K562 (cell line): ENCODE data around the gene DET1. TPM values are rescaled to one million over a fixed set of nuclear protein-coding genes. Genes with fewer than 3 reads are reported as not detected.

ENCODE experiments used
- CBX3 ChIP-seq, 2 experiments: IDR thresholded peaks; 1 replicate in 1 of 2; 2 replicates in 1 of 2; pipeline ENCODE4 v1.6.1; 2012; ENCODE audit warnings: inconsistent platforms in 2 of 2, low read length in 2 of 2, borderline replicate concordance in 1 of 2, control low read depth in 1 of 2
- CHCHD3 ChIP-seq: fragments of 250-450 bp; sonication (Bioruptor Pico); IDR thresholded peaks from 2 replicates; pipeline ENCODE4 v2.1.2; 2022; ENCODE audit warnings: mild to moderate bottlenecking
- EGR1 ChIP-seq: fragments of 450-650 bp; conservative IDR thresholded peaks from 2 replicates; pipeline ENCODE4 v1.6.1; 2017; ENCODE audit warnings: mild to moderate bottlenecking
- ETV6 ChIP-seq, 3 experiments: fragments of 150-350 bp in 1 of 3; sonication (generic) in 1 of 3; formaldehyde crosslinking in 1 of 3; IDR thresholded peaks; 2 replicates each; pipeline versions ENCODE4 v1.6.1 to v1.8.0; 2014 to 2022; ENCODE audit warnings: borderline replicate concordance in 2 of 3, low read depth in 2 of 3, antibody characterized with exemption in 1 of 3, low read length in 1 of 3, mild to moderate bottlenecking in 1 of 3, missing genetic modification reagents in 1 of 3
- HNRNPK ChIP-seq: fragments of 200-400 bp; formaldehyde crosslinking; IDR thresholded peaks from one replicate; pipeline ENCODE4 v1.6.1; 2018; ENCODE audit warnings: mild to moderate bottlenecking, low read depth, low read length; ENCODE audit not compliant: poor library complexity, severe bottlenecking
- ZNF146 ChIP-seq: IDR thresholded peaks from one replicate; pipeline ENCODE4 v1.6.1; 2018; ENCODE audit warnings: missing compliant biosample characterization; ENCODE audit not compliant: unreplicated experiment
- ZNF589 ChIP-seq: fragments of 200-800 bp; sonication (Bioruptor generic); IDR thresholded peaks from 2 replicates; pipeline ENCODE4 v1.6.1; 2016; ENCODE audit warnings: low read depth, missing genetic modification characterization, missing compliant biosample characterization
- ZNF609 ChIP-seq: sonication (generic); formaldehyde crosslinking; IDR thresholded peaks from 2 replicates; pipeline ENCODE4 v1.8.1; 2023; ENCODE audit warnings: missing genetic modification reagents, mild to moderate bottlenecking, borderline replicate concordance
- ZNF639 ChIP-seq, 2 experiments: fragments of 200-800 bp in 1 of 2; sonication (Bioruptor generic) in 1 of 2; sonication (generic) in 1 of 2; formaldehyde crosslinking in 1 of 2; IDR thresholded peaks in 1 of 2; conservative IDR thresholded peaks in 1 of 2; 2 replicates each; pipeline versions ENCODE4 v1.5.0 to v1.6.1; 2016 to 2020; ENCODE audit warnings: missing compliant biosample characterization in 1 of 2, missing genetic modification characterization in 1 of 2, missing genetic modification reagents in 1 of 2
- ZNF766 ChIP-seq: fragments of 200-800 bp; sonication (Bioruptor generic); conservative IDR thresholded peaks from 2 replicates; pipeline ENCODE4 v1.6.1; 2016; ENCODE audit warnings: missing genetic modification characterization, missing compliant biosample characterization
- ZNF79 ChIP-seq: fragments of 250-450 bp; sonication (Bioruptor Pico); IDR thresholded peaks from 2 replicates; pipeline ENCODE4 v1.4.0; 2020; ENCODE audit warnings: low read depth, mild to moderate bottlenecking, moderate library complexity
- polyA plus RNA-seq, 8 experiments: library from polyadenylated mRNA; depleted of rRNA in 4 of 8; stranded (reverse) in 5 of 8; unstranded in 3 of 8; fragments of >200 nt; fragmentation: Nextera tagmentation in 2 of 8; fragmentation: Illumina TruSeq in 1 of 8; extraction: Ambion mirVana in 2 of 8; extraction: Trizol in 1 of 8; gene quantifications; 2 replicates each; pipeline versions ENCODE4 v1.2.1 to v1.2.3, GENCODE V29; 2011 to 2014; ENCODE audit warnings: inconsistent platforms in 1 of 8, missing spikeins in 1 of 8
- total RNA-seq, 7 experiments: library from RNA; depleted of rRNA in 6 of 7; stranded (reverse); fragments of >200 nt in 6 of 7; fragmentation: Illumina TruSeq in 2 of 7; extraction: Trizol in 2 of 7; gene quantifications; 2 replicates each; pipeline versions ENCODE4 v1.2.1 to v1.2.3, GENCODE V29; 2011 to 2021; ENCODE audit warnings: low replicate concordance in 1 of 7
- TF ChIP-seq, protein P1 (sequence below): fragments of 450-650 bp; IDR thresholded peaks from 2 replicates; pipeline ENCODE4 v1.6.1; 2018; ENCODE audit not compliant: partially characterized antibody
- TF ChIP-seq, protein P2 (sequence below): fragments of 250-450 bp; sonication (Bioruptor Pico); IDR thresholded peaks from 2 replicates; pipeline ENCODE4 v1.5.0; 2021

The DET1 gene
- total and polyA plus RNA-seq, 9 of the 15 experiments (the other 6 are each of a cell fraction or from before 2014, with no cell fraction given): 4.2 to 8.1 (median 6.0) TPM

DNA sequence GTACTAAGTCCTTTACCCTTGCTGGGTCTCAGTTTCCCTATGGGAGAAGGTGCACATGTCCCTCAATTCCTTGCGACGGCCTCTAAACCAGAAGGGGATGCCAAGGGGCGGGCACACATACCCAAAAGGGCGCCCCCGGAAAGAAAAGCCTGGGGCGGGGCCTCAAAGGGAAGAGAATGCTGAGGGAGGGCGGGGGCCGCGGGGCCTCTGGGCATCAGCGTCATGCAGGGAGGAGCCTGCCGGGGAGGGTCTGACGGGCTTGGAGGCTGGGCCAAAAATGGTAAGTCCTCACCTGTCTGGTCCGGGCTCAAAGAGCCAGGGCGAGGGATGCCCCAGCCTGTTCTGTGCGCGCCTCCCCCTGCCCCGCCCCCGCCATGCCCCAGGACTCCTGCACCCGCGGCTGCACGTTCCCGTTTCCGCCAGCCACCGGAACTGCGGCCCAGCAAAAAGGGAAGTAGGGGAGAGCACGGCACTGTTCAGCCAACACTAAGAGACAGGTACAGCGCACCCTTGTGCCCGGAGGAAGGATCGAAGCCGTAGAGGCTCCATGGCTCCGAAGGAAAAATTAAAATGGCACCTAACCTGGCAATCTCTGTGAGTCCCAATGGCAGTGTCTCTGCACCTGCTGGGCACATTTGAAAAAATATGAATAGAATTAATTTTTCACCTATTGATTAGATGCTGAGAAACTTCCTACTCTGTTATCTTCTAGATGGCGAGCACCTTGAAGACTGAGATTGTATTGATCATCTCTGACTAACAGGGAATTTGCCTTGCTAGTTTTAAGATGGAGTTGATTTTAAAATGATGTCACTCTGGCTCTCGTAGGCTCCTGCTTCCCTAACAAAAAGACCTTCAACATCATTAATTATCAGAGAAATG is at the start of gene DET1 (continued):
- TF ChIP-seq, protein P1, sequence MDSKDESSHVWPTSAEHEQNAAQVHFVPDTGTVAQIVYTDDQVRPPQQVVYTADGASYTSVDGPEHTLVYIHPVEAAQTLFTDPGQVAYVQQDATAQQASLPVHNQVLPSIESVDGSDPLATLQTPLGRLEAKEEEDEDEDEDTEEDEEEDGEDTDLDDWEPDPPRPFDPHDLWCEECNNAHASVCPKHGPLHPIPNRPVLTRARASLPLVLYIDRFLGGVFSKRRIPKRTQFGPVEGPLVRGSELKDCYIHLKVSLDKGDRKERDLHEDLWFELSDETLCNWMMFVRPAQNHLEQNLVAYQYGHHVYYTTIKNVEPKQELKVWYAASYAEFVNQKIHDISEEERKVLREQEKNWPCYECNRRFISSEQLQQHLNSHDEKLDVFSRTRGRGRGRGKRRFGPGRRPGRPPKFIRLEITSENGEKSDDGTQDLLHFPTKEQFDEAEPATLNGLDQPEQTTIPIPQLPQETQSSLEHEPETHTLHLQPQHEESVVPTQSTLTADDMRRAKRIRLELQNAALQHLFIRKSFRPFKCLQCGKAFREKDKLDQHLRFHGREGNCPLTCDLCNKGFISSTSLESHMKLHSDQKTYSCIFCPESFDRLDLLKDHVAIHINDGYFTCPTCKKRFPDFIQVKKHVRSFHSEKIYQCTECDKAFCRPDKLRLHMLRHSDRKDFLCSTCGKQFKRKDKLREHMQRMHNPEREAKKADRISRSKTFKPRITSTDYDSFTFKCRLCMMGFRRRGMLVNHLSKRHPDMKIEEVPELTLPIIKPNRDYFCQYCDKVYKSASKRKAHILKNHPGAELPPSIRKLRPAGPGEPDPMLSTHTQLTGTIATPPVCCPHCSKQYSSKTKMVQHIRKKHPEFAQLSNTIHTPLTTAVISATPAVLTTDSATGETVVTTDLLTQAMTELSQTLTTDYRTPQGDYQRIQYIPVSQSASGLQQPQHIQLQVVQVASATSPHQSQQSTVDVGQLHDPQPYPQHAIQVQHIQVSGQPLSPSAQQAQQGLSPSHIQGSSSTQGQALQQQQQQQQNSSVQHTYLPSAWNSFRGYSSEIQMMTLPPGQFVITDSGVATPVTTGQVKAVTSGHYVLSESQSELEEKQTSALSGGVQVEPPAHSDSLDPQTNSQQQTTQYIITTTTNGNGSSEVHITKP: peak; percentile 64
- TF ChIP-seq CBX3 (IDR thresholded peaks at IDR 0.05; ENCODE audit: borderline replicate concordance in 1 of 2, low read length in 2 of 2) (peak in 1 of 2 experiments; percentile 96; a peak in 2 of 3 replicates), HNRNPK (no peak), ZNF79 (CRISPR knock-in tag) (no peak), ETV6 (IDR thresholded peaks at IDR 0.05; ENCODE audit: borderline replicate concordance in 1 of 2, low read depth in 2 of 2, low read length in 1 of 2) (peak; percentile 75 to 76; a peak in 2 of 4 replicates), ETV6 (CRISPR knock-in tag; IDR thresholded peaks at IDR 0.05; ENCODE audit: borderline replicate concordance) (no peak), EGR1 (peak; percentile 78), ZNF589 (CRISPR knock-in tag) (0 out of 2 replicates have a peak, but pooled peaks have one; percentile 31), ZNF609 (CRISPR knock-in tag) (no peak), CHCHD3 (CRISPR knock-in tag) (no peak), ZNF146 (no peak), ZNF766 (CRISPR knock-in tag) (no peak), ZNF639 (CRISPR knock-in tag; conservative IDR thresholded peaks at IDR 0.05 in 1 of 2, IDR thresholded peaks at IDR 0.05 in 1 of 2) (0 out of 4 replicates have a peak, but pooled peaks of 1 of the 2 experiments have one; percentile 25)
- TF ChIP-seq, protein P2, sequence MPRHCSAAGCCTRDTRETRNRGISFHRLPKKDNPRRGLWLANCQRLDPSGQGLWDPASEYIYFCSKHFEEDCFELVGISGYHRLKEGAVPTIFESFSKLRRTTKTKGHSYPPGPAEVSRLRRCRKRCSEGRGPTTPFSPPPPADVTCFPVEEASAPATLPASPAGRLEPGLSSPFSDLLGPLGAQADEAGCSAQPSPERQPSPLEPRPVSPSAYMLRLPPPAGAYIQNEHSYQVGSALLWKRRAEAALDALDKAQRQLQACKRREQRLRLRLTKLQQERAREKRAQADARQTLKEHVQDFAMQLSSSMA (CRISPR knock-in tag): no peak
